Measurements from ENCODE around the gene VILL. TPM values are rescaled to one million over a fixed set of nuclear protein-coding genes. Genes with fewer than 3 reads are reported as not detected.

Gene VILL
- total RNA-seq, 1 donor from 2014 or later: 121 TPM

DNA sequence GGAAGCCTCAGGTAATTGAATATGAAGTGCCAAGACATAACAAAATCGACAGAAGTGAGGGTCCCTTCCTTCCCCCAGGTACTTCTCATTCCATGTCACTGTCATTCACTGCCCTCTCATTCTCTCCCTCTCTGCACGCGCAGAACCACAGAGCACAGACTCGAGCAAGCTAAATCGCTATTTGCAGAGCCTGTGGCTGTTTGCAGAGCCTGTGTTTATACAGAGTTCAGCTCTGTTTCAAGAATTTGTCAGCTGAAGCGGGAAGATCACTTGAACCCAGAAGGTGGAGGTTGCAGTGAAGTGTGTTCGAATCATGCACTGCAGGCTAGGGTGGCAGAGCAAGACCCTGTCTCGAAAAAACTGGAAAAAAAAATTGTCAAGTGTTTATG, 2.5 kb downstream of the VILL start:
- no peaks in the 10 kb centered on the region for H3K27me3 ChIP-seq (ENCODE audit: control insufficient read depth, insufficient read depth, low read length)
- no peak overlapping the region for H3K4me3 ChIP-seq (ENCODE audit: low read depth, low read length)
- FAIRE-seq: no peak

DNA sequence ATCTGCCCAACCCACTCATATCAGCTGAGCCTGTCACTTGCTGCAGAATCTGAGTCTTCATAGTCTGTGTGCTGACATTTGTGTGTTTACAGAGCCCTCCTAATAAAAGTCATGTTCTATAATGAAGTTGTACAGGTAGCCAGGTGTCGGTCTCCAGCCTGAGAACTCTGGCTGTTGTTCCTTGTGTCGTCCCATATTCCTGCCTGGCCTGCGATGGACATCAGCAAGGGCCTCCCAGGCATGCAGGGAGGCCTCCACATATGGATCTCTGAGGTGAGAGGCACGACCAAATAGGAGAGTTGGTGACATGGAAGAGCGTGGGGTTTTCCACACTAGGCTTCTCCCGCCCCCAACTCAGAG, 2.9 kb downstream of the VILL start:
- no peak for TF ChIP-seq CTCF (IDR thresholded peaks at IDR 0.05; ENCODE audit: insufficient read depth, low read length, severe bottlenecking)
- DNase-seq (ENCODE audit: low read depth): no peak
- Histone ChIP-seq H3K4me3 (ENCODE audit: low read depth, low read length) (no peak overlapping the region), H3K27me3 (ENCODE audit: control insufficient read depth, insufficient read depth, low read length) (no peaks in the 10 kb centered on the region), H3K36me3 (ENCODE audit: control insufficient read depth, insufficient read depth, low read length) (peaks cover 16% of the 10 kb centered on the region)
- FAIRE-seq: no peak

More for the DNA sequence above, 2.5 kb downstream of the VILL start:
- TF ChIP-seq CTCF (IDR thresholded peaks at IDR 0.05; ENCODE audit: insufficient read depth, low read length, severe bottlenecking): no peak
- H3K36me3 ChIP-seq (ENCODE audit: control insufficient read depth, insufficient read depth, low read length): peaks cover 14% of the 10 kb centered on the region
- DNase-seq (ENCODE audit: low read depth): no peak

DNA sequence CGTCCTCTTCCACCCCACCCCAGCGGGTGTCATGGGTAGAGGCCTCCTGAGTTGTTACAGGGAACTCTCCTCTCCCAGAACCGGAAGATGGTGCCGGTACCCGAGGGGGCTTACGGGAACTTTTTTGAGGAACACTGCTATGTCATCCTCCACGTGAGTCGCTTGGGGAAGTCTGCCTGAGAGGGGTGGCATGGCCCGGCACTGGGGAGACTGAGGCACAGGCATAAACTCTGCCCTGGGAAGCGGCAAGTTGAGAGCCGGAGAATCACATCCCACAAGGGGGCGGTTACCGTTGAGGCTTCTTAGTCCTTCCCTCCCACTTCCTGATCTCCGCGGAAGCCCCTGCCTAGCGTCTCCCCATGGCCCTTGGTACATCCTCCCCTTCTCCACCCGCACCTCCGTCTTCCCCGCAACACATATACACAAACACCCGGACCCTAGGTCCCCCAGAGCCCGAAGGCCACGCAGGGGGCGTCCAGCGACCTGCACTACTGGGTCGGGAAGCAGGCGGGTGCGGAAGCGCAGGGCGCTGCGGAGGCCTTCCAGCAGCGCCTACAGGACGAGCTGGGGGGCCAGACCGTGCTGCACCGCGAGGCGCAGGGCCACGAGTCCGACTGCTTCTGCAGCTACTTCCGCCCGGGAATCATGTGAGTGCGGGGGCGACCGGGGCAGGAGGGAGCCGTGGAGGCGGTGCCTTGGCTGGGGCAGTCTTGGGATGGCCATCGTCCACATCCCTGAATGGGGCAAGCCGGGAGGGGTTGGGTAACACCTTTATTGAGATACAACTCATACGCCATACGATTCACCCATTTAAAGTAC, 3.4 kb downstream of the VILL start:
- Histone ChIP-seq H3K27me3 (ENCODE audit: control insufficient read depth, insufficient read depth, low read length) (no peaks in the 10 kb centered on the region), H3K36me3 (ENCODE audit: control insufficient read depth, insufficient read depth, low read length) (peaks cover 16% of the 10 kb centered on the region), H3K4me3 (ENCODE audit: low read depth, low read length) (peak overlapping the region; percentile 1)
- FAIRE-seq (no peak), DNase-seq (ENCODE audit: low read depth) (peak; percentile 52)
- TF ChIP-seq CTCF (IDR thresholded peaks at IDR 0.05; ENCODE audit: insufficient read depth, low read length, severe bottlenecking): peak; percentile 9

DNA sequence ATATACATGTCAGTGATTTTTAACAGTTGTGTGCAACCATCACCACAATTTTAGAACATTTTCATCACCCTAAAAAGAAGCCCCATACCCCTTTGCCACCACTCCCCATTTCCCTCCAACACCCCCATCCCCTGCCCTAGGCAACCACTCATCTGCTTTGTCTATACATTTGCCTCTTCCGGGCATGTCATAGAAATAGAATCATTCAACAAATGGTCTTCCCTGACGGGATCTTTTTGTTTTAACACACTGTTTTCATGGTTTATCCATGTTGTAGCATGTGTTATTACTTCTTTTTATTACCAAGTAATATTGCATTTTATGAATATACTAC, 4.0 kb downstream of the VILL start:
- DNase-seq (ENCODE audit: low read depth): no peak
- no peak overlapping the region for H3K4me3 ChIP-seq (ENCODE audit: low read depth, low read length)
- no peak for FAIRE-seq
- peaks cover 18% of the 10 kb centered on the region for H3K36me3 ChIP-seq (ENCODE audit: control insufficient read depth, insufficient read depth, low read length)
- TF ChIP-seq CTCF (IDR thresholded peaks at IDR 0.05; ENCODE audit: insufficient read depth, low read length, severe bottlenecking): no peak
- no peaks in the 10 kb centered on the region for H3K27me3 ChIP-seq (ENCODE audit: control insufficient read depth, insufficient read depth, low read length)

DNA sequence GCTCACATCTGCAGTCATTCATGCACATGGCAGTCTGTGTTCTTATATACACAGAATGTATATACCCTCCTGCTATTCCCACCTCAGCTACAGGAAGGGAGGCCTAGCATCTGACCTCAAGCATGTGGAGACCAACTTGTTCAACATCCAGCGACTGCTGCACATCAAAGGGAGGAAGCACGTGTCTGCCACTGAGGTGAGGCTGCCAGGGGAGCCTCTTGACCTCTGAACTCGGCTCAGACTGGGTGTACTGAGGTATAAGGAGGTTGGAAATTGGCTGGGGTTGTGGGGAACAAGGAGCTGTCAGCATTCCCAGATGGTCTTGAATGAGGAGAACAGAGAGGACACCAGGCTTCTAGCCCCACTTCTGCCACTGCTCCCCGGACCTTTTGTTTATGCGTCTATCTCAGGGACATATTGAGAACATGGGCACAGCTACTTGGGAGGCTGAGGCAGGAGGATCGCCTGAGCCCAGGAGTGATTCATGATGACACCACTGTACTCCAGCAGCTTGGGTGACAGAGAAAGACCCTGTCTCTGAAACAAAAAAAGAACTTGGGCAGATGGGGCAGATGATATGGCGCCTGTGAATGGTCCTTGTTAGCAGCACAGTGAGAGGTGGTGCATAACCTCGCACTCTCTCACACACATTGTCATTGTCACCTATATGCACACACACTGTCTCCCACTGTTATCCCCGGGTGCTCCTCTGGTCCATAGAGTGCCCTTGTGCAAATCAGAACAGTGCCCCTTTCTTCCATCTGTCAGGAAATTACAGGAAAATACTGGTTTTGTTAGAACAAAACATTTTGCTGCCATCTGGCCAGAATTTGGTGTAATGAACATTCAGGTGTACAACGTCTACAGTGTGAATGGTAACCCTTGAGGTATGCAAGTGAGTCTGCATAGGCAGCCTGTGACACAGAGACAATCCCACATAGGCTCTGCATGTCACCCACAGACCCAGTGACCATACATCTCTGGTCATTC, 5.4 kb downstream of the VILL start:
- FAIRE-seq: peak; percentile 13
- peaks cover 27% of the 10 kb centered on the region for H3K36me3 ChIP-seq (ENCODE audit: control insufficient read depth, insufficient read depth, low read length)
- no peaks in the 10 kb centered on the region for H3K27me3 ChIP-seq (ENCODE audit: control insufficient read depth, insufficient read depth, low read length)
- no peak overlapping the region for H3K4me3 ChIP-seq (ENCODE audit: low read depth, low read length)
- TF ChIP-seq CTCF (IDR thresholded peaks at IDR 0.05; ENCODE audit: insufficient read depth, low read length, severe bottlenecking): no peak
- DNase-seq (ENCODE audit: low read depth): no peak

Measured in bronchial epithelial cell (primary cell).